ENCODE measurements around the gene SLC33A1.

The SLC33A1 gene

GRCh38 chr3:155785662-155786295 lies 68.4 kb downstream of the SLC33A1 start:
- DNase-seq: no peak

- DNase-seq: no peak
Observed at GRCh38 chr3:155782390-155782953, 71.8 kb downstream of the SLC33A1 start.

- no peak for DNase-seq
Observed at GRCh38 chr3:155780291-155780690, 73.9 kb downstream of the SLC33A1 start.

- DNase-seq: no peak
Observed at GRCh38 chr3:155778462-155778861, 75.8 kb downstream of the SLC33A1 start.

- DNase-seq: no peak
Observed at GRCh38 chr3:155772801-155773200, 81.4 kb downstream of the SLC33A1 start.

GRCh38 chr3:155771126-155771525 lies 83.1 kb downstream of the SLC33A1 start:
- DNase-seq: no peak

All from NCI-H2081 treated with DMSO at 0.1 percent for 48 hours (cell line).